Measurements from ENCODE around the gene UROC1.

GRCh38 chr3:126438746-126439145 lies 78.8 kb downstream of the UROC1 start:
- TF ChIP-seq CTCF (conservative IDR thresholded peaks at IDR 0.05), result no peak
- no peak for TF ChIP-seq ZFX (IDR thresholded peaks at IDR 0.05)

Measured in C4-2B (cell line).